ENCODE data around the gene SF3B2.

DNA sequence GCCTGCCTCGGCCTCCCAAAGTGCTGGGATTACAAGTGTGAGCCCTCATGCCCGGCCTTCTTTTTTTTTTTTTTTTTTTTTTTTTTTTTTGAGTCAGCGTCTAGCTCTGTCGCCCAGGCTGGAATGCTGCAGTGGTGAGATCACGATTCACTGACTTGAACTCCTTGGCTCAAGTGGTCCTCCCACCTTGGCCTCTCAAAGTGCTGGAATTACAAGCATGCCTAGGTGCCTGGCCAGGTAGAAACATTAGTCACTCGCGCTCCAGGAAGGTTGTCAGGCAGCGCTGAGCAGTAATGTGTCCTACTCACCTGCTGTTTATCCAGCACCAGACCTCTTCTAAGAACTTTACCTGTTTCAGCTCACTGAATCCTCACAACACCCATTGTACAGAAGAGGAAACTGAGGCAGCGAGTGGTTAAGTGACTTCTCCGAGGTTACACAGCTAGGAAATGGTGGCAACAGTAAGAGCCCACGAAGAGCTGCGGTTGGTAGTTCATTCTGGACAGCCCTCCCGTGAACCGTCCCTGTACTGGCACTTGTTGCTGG lies 40.9 kb upstream of the SF3B2 start:
- TF ChIP-seq, protein P1, sequence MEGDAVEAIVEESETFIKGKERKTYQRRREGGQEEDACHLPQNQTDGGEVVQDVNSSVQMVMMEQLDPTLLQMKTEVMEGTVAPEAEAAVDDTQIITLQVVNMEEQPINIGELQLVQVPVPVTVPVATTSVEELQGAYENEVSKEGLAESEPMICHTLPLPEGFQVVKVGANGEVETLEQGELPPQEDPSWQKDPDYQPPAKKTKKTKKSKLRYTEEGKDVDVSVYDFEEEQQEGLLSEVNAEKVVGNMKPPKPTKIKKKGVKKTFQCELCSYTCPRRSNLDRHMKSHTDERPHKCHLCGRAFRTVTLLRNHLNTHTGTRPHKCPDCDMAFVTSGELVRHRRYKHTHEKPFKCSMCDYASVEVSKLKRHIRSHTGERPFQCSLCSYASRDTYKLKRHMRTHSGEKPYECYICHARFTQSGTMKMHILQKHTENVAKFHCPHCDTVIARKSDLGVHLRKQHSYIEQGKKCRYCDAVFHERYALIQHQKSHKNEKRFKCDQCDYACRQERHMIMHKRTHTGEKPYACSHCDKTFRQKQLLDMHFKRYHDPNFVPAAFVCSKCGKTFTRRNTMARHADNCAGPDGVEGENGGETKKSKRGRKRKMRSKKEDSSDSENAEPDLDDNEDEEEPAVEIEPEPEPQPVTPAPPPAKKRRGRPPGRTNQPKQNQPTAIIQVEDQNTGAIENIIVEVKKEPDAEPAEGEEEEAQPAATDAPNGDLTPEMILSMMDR (conservative IDR thresholded peaks at IDR 0.05; ENCODE audit: low read depth, low read length): no peak
- no peak for TF ChIP-seq EZH2 (IDR thresholded peaks at IDR 0.05; ENCODE audit: borderline replicate concordance, low read depth, low read length, poor library complexity, severe bottlenecking)
